ENCODE data around the gene ACTL6B. TPM values are rescaled to one million over a fixed set of nuclear protein-coding genes. Genes with fewer than 3 reads are reported as not detected.

The ACTL6B gene
- total and polyA plus RNA-seq, 9 of the 15 experiments (the other 6 are each of a cell fraction or from before 2014, with no cell fraction given): not detected

DNA sequence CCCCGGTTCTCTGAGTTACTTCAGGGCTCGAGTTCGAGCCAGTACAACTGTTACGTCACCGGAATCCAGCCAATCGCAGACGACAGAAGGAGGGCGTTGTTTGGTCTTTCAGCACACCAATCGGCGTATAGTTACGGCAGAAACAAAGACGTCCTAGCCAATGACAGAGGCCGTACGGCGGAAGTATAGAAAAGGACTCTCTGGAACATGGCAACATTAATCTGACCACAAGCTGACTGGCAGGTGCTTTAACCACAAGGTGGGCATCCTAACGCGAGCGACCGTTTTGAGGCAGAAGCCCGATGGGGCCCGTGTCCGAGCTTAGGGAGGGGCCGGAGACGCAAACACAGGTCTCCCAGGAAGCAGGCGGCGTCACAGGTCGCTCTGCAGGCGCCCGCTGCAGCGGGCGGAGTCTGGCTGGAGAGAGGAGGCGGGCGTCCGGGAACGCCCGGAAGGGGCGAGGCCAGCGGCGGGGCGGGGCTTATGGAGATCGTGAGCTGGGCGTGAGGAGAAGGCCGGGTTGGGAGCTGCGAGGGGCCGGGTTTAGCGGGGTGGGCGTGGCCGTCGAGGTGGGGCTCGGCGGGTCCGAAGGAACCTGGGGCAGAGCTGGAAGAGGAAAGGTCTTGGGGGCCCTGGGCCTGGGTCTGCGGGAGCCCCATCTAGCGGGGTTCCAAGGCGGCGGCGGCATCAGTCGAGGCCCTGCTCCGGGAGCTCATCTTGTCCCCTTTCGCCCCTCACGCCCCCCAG is 44.1 kb downstream of the ACTL6B start, which contains the start of gene MOSPD3 (continued):
- TF ChIP-seq, protein P1, sequence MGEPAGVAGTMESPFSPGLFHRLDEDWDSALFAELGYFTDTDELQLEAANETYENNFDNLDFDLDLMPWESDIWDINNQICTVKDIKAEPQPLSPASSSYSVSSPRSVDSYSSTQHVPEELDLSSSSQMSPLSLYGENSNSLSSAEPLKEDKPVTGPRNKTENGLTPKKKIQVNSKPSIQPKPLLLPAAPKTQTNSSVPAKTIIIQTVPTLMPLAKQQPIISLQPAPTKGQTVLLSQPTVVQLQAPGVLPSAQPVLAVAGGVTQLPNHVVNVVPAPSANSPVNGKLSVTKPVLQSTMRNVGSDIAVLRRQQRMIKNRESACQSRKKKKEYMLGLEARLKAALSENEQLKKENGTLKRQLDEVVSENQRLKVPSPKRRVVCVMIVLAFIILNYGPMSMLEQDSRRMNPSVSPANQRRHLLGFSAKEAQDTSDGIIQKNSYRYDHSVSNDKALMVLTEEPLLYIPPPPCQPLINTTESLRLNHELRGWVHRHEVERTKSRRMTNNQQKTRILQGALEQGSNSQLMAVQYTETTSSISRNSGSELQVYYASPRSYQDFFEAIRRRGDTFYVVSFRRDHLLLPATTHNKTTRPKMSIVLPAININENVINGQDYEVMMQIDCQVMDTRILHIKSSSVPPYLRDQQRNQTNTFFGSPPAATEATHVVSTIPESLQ (CRISPR knock-in tag; IDR thresholded peaks at IDR 0.05): no peak
- TF ChIP-seq CREBBP (IDR thresholded peaks at IDR 0.05; ENCODE audit: low read depth, low read length): no peak
- TF ChIP-seq JUND (IDR thresholded peaks at IDR 0.05; ENCODE audit: borderline replicate concordance, low read depth, low read length): peak; percentile 62
- peak; percentile 47; the same call in 1 of the 3 replicates for TF ChIP-seq JUND (tag; IDR thresholded peaks at IDR 0.05; ENCODE audit: borderline replicate concordance, low read depth, low read length)
- TF ChIP-seq DNMT1 (IDR thresholded peaks at IDR 0.05): no peak
- TF ChIP-seq POLR2AphosphoS2 (IDR thresholded peaks at IDR 0.05; ENCODE audit: low read length): no peak
- TF ChIP-seq, protein P2, sequence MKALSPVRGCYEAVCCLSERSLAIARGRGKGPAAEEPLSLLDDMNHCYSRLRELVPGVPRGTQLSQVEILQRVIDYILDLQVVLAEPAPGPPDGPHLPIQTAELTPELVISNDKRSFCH (CRISPR knock-in tag; IDR thresholded peaks at IDR 0.05): no peak
- TF ChIP-seq, protein P2 (tag; IDR thresholded peaks at IDR 0.05): no peak
- 0 out of 2 replicates have a peak, but pooled peaks have one; percentile 10 for TF ChIP-seq MAFK (IDR thresholded peaks at IDR 0.05; ENCODE audit: low read length)
- TF ChIP-seq NFYB (IDR thresholded peaks at IDR 0.05; ENCODE audit: extremely low read depth, insufficient read length): peak; percentile 97
- no peak for TF ChIP-seq ZEB2 (IDR thresholded peaks at IDR 0.05)
- TF ChIP-seq, protein P3, sequence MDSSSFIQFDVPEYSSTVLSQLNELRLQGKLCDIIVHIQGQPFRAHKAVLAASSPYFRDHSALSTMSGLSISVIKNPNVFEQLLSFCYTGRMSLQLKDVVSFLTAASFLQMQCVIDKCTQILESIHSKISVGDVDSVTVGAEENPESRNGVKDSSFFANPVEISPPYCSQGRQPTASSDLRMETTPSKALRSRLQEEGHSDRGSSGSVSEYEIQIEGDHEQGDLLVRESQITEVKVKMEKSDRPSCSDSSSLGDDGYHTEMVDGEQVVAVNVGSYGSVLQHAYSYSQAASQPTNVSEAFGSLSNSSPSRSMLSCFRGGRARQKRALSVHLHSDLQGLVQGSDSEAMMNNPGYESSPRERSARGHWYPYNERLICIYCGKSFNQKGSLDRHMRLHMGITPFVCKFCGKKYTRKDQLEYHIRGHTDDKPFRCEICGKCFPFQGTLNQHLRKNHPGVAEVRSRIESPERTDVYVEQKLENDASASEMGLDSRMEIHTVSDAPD (CRISPR knock-in tag; IDR thresholded peaks at IDR 0.05): no peak
- peak; percentile 57; the same call in 1 of the 2 replicates for TF ChIP-seq BHLHE40 (IDR thresholded peaks at IDR 0.05; ENCODE audit: low read length)
- TF ChIP-seq NR2C2 (CRISPR knock-in tag; IDR thresholded peaks at IDR 0.05): no peak
- TF ChIP-seq NR2C2 (tag; IDR thresholded peaks at IDR 0.05): no peak
- peak; percentile 86 for TF ChIP-seq POLR2H (tag; IDR thresholded peaks at IDR 0.05; ENCODE audit: low read depth)
- TF ChIP-seq ZKSCAN3 (CRISPR knock-in tag; IDR thresholded peaks at IDR 0.05): no peak
- TF ChIP-seq ZNF282 (CRISPR knock-in tag; IDR thresholded peaks at IDR 0.05): no peak
- peak; percentile 73 for TF ChIP-seq TCF7L2 (IDR thresholded peaks at IDR 0.05; ENCODE audit: low read depth, low read length)
- TF ChIP-seq, protein P4, sequence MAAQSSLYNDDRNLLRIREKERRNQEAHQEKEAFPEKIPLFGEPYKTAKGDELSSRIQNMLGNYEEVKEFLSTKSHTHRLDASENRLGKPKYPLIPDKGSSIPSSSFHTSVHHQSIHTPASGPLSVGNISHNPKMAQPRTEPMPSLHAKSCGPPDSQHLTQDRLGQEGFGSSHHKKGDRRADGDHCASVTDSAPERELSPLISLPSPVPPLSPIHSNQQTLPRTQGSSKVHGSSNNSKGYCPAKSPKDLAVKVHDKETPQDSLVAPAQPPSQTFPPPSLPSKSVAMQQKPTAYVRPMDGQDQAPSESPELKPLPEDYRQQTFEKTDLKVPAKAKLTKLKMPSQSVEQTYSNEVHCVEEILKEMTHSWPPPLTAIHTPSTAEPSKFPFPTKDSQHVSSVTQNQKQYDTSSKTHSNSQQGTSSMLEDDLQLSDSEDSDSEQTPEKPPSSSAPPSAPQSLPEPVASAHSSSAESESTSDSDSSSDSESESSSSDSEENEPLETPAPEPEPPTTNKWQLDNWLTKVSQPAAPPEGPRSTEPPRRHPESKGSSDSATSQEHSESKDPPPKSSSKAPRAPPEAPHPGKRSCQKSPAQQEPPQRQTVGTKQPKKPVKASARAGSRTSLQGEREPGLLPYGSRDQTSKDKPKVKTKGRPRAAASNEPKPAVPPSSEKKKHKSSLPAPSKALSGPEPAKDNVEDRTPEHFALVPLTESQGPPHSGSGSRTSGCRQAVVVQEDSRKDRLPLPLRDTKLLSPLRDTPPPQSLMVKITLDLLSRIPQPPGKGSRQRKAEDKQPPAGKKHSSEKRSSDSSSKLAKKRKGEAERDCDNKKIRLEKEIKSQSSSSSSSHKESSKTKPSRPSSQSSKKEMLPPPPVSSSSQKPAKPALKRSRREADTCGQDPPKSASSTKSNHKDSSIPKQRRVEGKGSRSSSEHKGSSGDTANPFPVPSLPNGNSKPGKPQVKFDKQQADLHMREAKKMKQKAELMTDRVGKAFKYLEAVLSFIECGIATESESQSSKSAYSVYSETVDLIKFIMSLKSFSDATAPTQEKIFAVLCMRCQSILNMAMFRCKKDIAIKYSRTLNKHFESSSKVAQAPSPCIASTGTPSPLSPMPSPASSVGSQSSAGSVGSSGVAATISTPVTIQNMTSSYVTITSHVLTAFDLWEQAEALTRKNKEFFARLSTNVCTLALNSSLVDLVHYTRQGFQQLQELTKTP (IDR thresholded peaks at IDR 0.05; ENCODE audit: low read depth in 1 of 2, partially characterized antibody in 2 of 2): no peak

Measured in K562 (cell line).